ENCODE results near the gene CHTF18.

- TF ChIP-seq POLR2A (IDR thresholded peaks at IDR 0.05) (no peak), CTCF (IDR thresholded peaks at IDR 0.05 in 8 of 11, conservative IDR thresholded peaks at IDR 0.05 in 3 of 11) (no peak), POLR2AphosphoS5 (IDR thresholded peaks at IDR 0.05) (no peak)
These were observed 27.7 kb upstream of the CHTF18 start, which contains the start of gene MSLN for GRCh38 chr16:760545-761343.
